GM18526 (cell line): Measurements from ENCODE around the gene RNASE11.

Experiments used
- POLR2A ChIP-seq: IDR thresholded peaks from 3 replicates; pipeline ENCODE4 v1.6.1; 2011; ENCODE audit not compliant: insufficient read length; ENCODE audit errors: extremely low read depth

The RNASE11 gene

GRCh38 chr14:20617138-20618003 lies 29.6 kb upstream of the RNASE11 start:
- TF ChIP-seq POLR2A, result no peak

GRCh38 chr14:20615996-20616395 lies 28.2 kb upstream of the RNASE11 start:
- TF ChIP-seq POLR2A, result no peak

GRCh38 chr14:20614038-20614840 lies 26.4 kb upstream of the RNASE11 start:
- TF ChIP-seq POLR2A, result no peak

GRCh38 chr14:20613094-20614037 lies 25.6 kb upstream of the RNASE11 start:
- TF ChIP-seq POLR2A, result no peak

GRCh38 chr14:20612403-20612802 lies 24.6 kb upstream of the RNASE11 start:
- TF ChIP-seq POLR2A, result no peak

- no peak for TF ChIP-seq POLR2A
Measured at GRCh38 chr14:20611277-20611676, 23.5 kb upstream of the RNASE11 start.

- TF ChIP-seq POLR2A, result no peak
Measured at GRCh38 chr14:20610002-20610765, 22.4 kb upstream of the RNASE11 start.

- no peak for TF ChIP-seq POLR2A
Measured at GRCh38 chr14:20609215-20610001, 21.6 kb upstream of the RNASE11 start.

- TF ChIP-seq POLR2A, result no peak
Measured at GRCh38 chr14:20608383-20609110, 20.7 kb upstream of the RNASE11 start.

- TF ChIP-seq POLR2A, result no peak
Measured at GRCh38 chr14:20607617-20608016, 19.8 kb upstream of the RNASE11 start.

- TF ChIP-seq POLR2A, result no peak
Measured at GRCh38 chr14:20606902-20607242, 19.1 kb upstream of the RNASE11 start.

- TF ChIP-seq POLR2A, result no peak
Measured at GRCh38 chr14:20606190-20606901, 18.5 kb upstream of the RNASE11 start.

- no peak for TF ChIP-seq POLR2A
Measured at GRCh38 chr14:20603813-20604690, 16.3 kb upstream of the RNASE11 start.
